ENCODE measurements around the gene PGGT1B.
"Not testable (repeated sequence)": the region's sequence is repeated elsewhere in the genome, so short reads cannot be mapped to it uniquely, and the experiment has no call there.

Gene PGGT1B

GRCh38 chr5:115249379-115249778 is 13.3 kb downstream of the PGGT1B start:
- not testable (repeated sequence) for DNase-seq

- peak; percentile 52 for DNase-seq
Observed at GRCh38 chr5:115246361-115246991, 16.2 kb downstream of the PGGT1B start.

- no peak for DNase-seq
Observed at GRCh38 chr5:115243412-115243811, 19.3 kb downstream of the PGGT1B start.

- no peak for DNase-seq
Observed at GRCh38 chr5:115241881-115242642, 20.6 kb downstream of the PGGT1B start.

- DNase-seq, result no peak
Observed at GRCh38 chr5:115237066-115237465, 25.6 kb downstream of the PGGT1B start.

GRCh38 chr5:115236599-115236998 is 26.1 kb downstream of the PGGT1B start:
- DNase-seq, result no peak

- no peak for DNase-seq
Observed at GRCh38 chr5:115231598-115231997, 31.1 kb downstream of the PGGT1B start.

- DNase-seq, result no peak
Observed at GRCh38 chr5:115229606-115230005, 33.1 kb downstream of the PGGT1B start.

- DNase-seq, result no peak
Observed at GRCh38 chr5:115227281-115227680, 35.4 kb downstream of the PGGT1B start.

- no peak for DNase-seq
Observed at GRCh38 chr5:115214541-115214940, 48.1 kb downstream of the PGGT1B start.

- DNase-seq, result peak; percentile 50
Observed at GRCh38 chr5:115209279-115209678, 53.4 kb downstream of the PGGT1B start.

- no peak for DNase-seq
Observed at GRCh38 chr5:115202952-115203351, 59.7 kb downstream of the PGGT1B start.

GRCh38 chr5:115196161-115196560 is 66.5 kb downstream of the PGGT1B start:
- no peak for DNase-seq

- DNase-seq, result no peak
Observed at GRCh38 chr5:115194676-115195075, 68.0 kb downstream of the PGGT1B start.

GRCh38 chr5:115193295-115193694 is 69.4 kb downstream of the PGGT1B start:
- DNase-seq, result no peak

GRCh38 chr5:115192098-115192497 is 70.6 kb downstream of the PGGT1B start:
- no peak for DNase-seq

- DNase-seq, result no peak
Observed at GRCh38 chr5:115191474-115192031, 71.1 kb downstream of the PGGT1B start.

GRCh38 chr5:115190388-115190787 is 72.3 kb downstream of the PGGT1B start:
- no peak for DNase-seq

GRCh38 chr5:115189866-115190265 is 72.8 kb downstream of the PGGT1B start:
- DNase-seq, result no peak

- no peak for DNase-seq
Observed at GRCh38 chr5:115186794-115187193, 75.9 kb downstream of the PGGT1B start.

- no peak for DNase-seq
Observed at GRCh38 chr5:115184770-115185169, 77.9 kb downstream of the PGGT1B start.

- no peak for DNase-seq
Observed at GRCh38 chr5:115181757-115182156, 80.9 kb downstream of the PGGT1B start.

- peak; percentile 17 for DNase-seq
Observed at GRCh38 chr5:115180165-115180709, 82.4 kb downstream of the PGGT1B start.

All from CD4-positive, alpha-beta T cell treated with Interleukin-10 for 1 hour (primary cell).